Colonic mucosa (tissue), 4 donors: ENCODE measurements around the gene GPC5. TPM values are rescaled to one million over a fixed set of nuclear protein-coding genes. Genes with fewer than 3 reads are reported as not detected.

Experiments used
- DNase-seq: peaks from one replicate; pipeline ENCODE4 v3.0.0-alpha.2; 2020
- H3K27ac ChIP-seq: fragments of 200-600 bp; one replicate; pipeline ENCODE4 v1.8.0; 2021
- H3K27me3 ChIP-seq: fragments of 200-600 bp; one replicate; pipeline ENCODE4 v1.8.0; 2021
- H3K36me3 ChIP-seq: fragments of 200-600 bp; one replicate; pipeline ENCODE4 v1.8.0; 2021
- H3K4me1 ChIP-seq: fragments of 200-600 bp; one replicate; pipeline ENCODE4 v1.8.0; 2021; ENCODE audit warnings: mild to moderate bottlenecking
- H3K4me3 ChIP-seq: fragments of 200-600 bp; one replicate; pipeline ENCODE4 v1.8.0; 2021
- H3K9ac ChIP-seq, 2 donors: one replicate each; pipeline ENCODE4 v1.7.0; 2013; ENCODE audit warnings: control low read depth in 2 of 2, low read depth in 2 of 2, low read length in 2 of 2
- H3K9me3 ChIP-seq: fragments of 200-600 bp; one replicate; pipeline ENCODE4 v1.8.0; 2021
- CTCF ChIP-seq: fragments of 200-600 bp; IDR thresholded peaks from one replicate; pipeline ENCODE4 v1.8.0; 2022; ENCODE audit warnings: antibody characterized with exemption, mild to moderate bottlenecking
- intact Hi-C: fragments of 100-400 bp; cut with DNase I; formaldehyde crosslinking; loops from one replicate; pipeline ENCODE4 v1.14.1; 2022
- total RNA-seq, 2 donors: library from RNA; stranded (reverse); fragmentation: NEBNext Ultra II Directional in 1 of 2; extraction: Animal tissue kit (Norgen Biotek cat#: 25700) in 1 of 2; gene quantifications; one replicate each; pipeline ENCODE4 v1.2.1, GENCODE V29; 2021
- donor health status: healthy.
- donor health status: DM: no; HTN: no; CAD: no.
- donor health status: DM: no; HTN: no; CAD: no.

GPC5 gene
- total RNA-seq, 2 donors from 2014 or later: 0.42 TPM; not detected in 1

- intact Hi-C loops: no loop called here
Measured at GRCh38 chr13:92418818-92419412, 1020.5 kb downstream of the GPC5 start.

GRCh38 chr13:92429231-92429630 lies 1030.8 kb downstream of the GPC5 start:
- H3K27ac ChIP-seq: no peak overlapping the region
- no peaks in the 10 kb centered on the region for H3K4me1 ChIP-seq
- no peak for TF ChIP-seq CTCF
- no peak overlapping the region for H3K4me3 ChIP-seq
- H3K36me3 ChIP-seq: no peaks in the 10 kb centered on the region
- no peaks in the 10 kb centered on the region for H3K9me3 ChIP-seq
- DNase-seq: no peak
- no peaks in the 10 kb centered on the region for H3K27me3 ChIP-seq
- intact Hi-C loops: no loop called here
- no peak overlapping the region for H3K9ac ChIP-seq

More at GRCh38 chr13:92418818-92419412, 1020.5 kb downstream of the GPC5 start:
- DNase-seq: no peak
- Histone ChIP-seq H3K9ac (no peak overlapping the region), H3K27ac (no peak overlapping the region), H3K36me3 (no peaks in the 10 kb centered on the region), H3K4me1 (no peaks in the 10 kb centered on the region), H3K9me3 (no peaks in the 10 kb centered on the region), H3K4me3 (no peak overlapping the region), H3K27me3 (no peaks in the 10 kb centered on the region)
- no peak for TF ChIP-seq CTCF

- Histone ChIP-seq H3K4me1 (no peaks in the 10 kb centered on the region), H3K27ac (no peak overlapping the region), H3K36me3 (no peaks in the 10 kb centered on the region), H3K9me3 (no peaks in the 10 kb centered on the region), H3K9ac (no peak overlapping the region), H3K4me3 (no peak overlapping the region), H3K27me3 (no peaks in the 10 kb centered on the region)
- no peak for TF ChIP-seq CTCF
- DNase-seq: no peak
- intact Hi-C loops: no loop called here
Measured at GRCh38 chr13:92433386-92433785, 1035.0 kb downstream of the GPC5 start.

GRCh38 chr13:92433963-92434362 lies 1035.5 kb downstream of the GPC5 start:
- Histone ChIP-seq H3K27me3 (no peaks in the 10 kb centered on the region), H3K9ac (no peak overlapping the region), H3K36me3 (no peaks in the 10 kb centered on the region), H3K4me1 (no peaks in the 10 kb centered on the region), H3K27ac (no peak overlapping the region), H3K4me3 (no peak overlapping the region), H3K9me3 (no peaks in the 10 kb centered on the region)
- no peak for TF ChIP-seq CTCF
- no peak for DNase-seq
- intact Hi-C loops: no loop called here

GRCh38 chr13:92436924-92437323 lies 1038.5 kb downstream of the GPC5 start:
- no peak for DNase-seq
- Histone ChIP-seq H3K4me1 (no peaks in the 10 kb centered on the region), H3K9me3 (no peaks in the 10 kb centered on the region), H3K4me3 (no peak overlapping the region), H3K27me3 (no peaks in the 10 kb centered on the region), H3K9ac (no peak overlapping the region), H3K27ac (no peak overlapping the region), H3K36me3 (no peaks in the 10 kb centered on the region)
- no peak for TF ChIP-seq CTCF
- intact Hi-C loops: no loop called here
